Brain pericyte (primary cell): ENCODE measurements around the gene B3GALT4.

Experiments used
- DNase-seq: peaks from one replicate; pipeline ENCODE4 v3.0.0-alpha.2; 2012; ENCODE audit warnings: low read depth, low spot score

B3GALT4 gene

GRCh38 chr6:33292996-33293682 lies 16.2 kb downstream of the B3GALT4 start:
- no peak for DNase-seq

- DNase-seq = no peak
These were observed 17.3 kb downstream of the B3GALT4 start for GRCh38 chr6:33294086-33294823.

- no peak for DNase-seq
These were observed 18.9 kb downstream of the B3GALT4 start for GRCh38 chr6:33295621-33296369.

- no peak for DNase-seq
These were observed 20.0 kb downstream of the B3GALT4 start for GRCh38 chr6:33296797-33297405.

- no peak for DNase-seq
These were observed 20.6 kb downstream of the B3GALT4 start for GRCh38 chr6:33297406-33297955.

GRCh38 chr6:33297956-33298772 lies 21.2 kb downstream of the B3GALT4 start:
- no peak for DNase-seq

GRCh38 chr6:33298773-33299236 lies 21.9 kb downstream of the B3GALT4 start, which contains the start of gene RGL2:
Gene RGL2, minus strand, starts transcription at chr6:33298942. Its CDS starts 332 bp downstream, at chr6:33298610.
- DNase-seq = no peak

GRCh38 chr6:33299237-33299944 lies 22.5 kb downstream of the B3GALT4 start:
- no peak for DNase-seq

GRCh38 chr6:33301877-33302276 lies 25.0 kb downstream of the B3GALT4 start:
- no peak for DNase-seq

- no peak for DNase-seq
These were observed 27.3 kb downstream of the B3GALT4 start for GRCh38 chr6:33304216-33304615.

GRCh38 chr6:33305052-33305451 lies 28.1 kb downstream of the B3GALT4 start:
- DNase-seq = no peak

GRCh38 chr6:33306356-33306755 lies 29.4 kb downstream of the B3GALT4 start:
- no peak for DNase-seq

GRCh38 chr6:33312361-33313104 lies 35.6 kb downstream of the B3GALT4 start:
- no peak for DNase-seq

- DNase-seq = no peak
These were observed 36.3 kb downstream of the B3GALT4 start for GRCh38 chr6:33313105-33313708.

- no peak for DNase-seq
These were observed 37.0 kb downstream of the B3GALT4 start, which contains the start of gene TAPBP for GRCh38 chr6:33313709-33314514. Gene TAPBP, minus strand, starts transcription at chr6:33314078. Its CDS starts 37 bp downstream, at chr6:33314041.

GRCh38 chr6:33314515-33314942 lies 37.6 kb downstream of the B3GALT4 start:
- DNase-seq = no peak

- no peak for DNase-seq
These were observed 38.2 kb downstream of the B3GALT4 start for GRCh38 chr6:33314943-33315792.
